Keratinocyte (primary cell): ENCODE results near the gene RFC1. TPM values are rescaled to one million over a fixed set of nuclear protein-coding genes. Genes with fewer than 3 reads are reported as not detected.

ENCODE experiments used
- DNase-seq: peaks from one replicate; pipeline ENCODE4 v3.0.0-alpha.2; 2011; ENCODE audit warnings: low read depth, missing footprints, low spot score
- FAIRE-seq: peaks from 2 replicates; lab custom pipeline; 2011; peaks lifted over from hg19 to GRCh38; lab: Jason Lieb, UNC
- H2AFZ ChIP-seq: 2 replicates; pipeline ENCODE4 v1.6.0; 2012; ENCODE audit warnings: low read length, control low read depth, inconsistent platforms; ENCODE audit not compliant: control insufficient read depth
- H3K27ac ChIP-seq: 2 replicates; pipeline ENCODE4 v1.5.1; 2011; ENCODE audit warnings: low read length; ENCODE audit not compliant: control insufficient read depth, insufficient read depth
- H3K27me3 ChIP-seq: 3 replicates; pipeline ENCODE4 v1.6.0; 2011; ENCODE audit warnings: low read length; ENCODE audit not compliant: control insufficient read depth, insufficient read depth; ENCODE audit errors: extremely low read depth
- H3K36me3 ChIP-seq, 2 experiments: 2 replicates in 1 of 2; 3 replicates in 1 of 2; pipeline ENCODE4 v1.5.1; 2011; ENCODE audit warnings: low read length in 2 of 2, mild to moderate bottlenecking in 1 of 2; ENCODE audit not compliant: control insufficient read depth in 2 of 2, insufficient read depth in 2 of 2; ENCODE audit errors: extremely low read depth in 1 of 2
- H3K4me1 ChIP-seq: 3 replicates; pipeline ENCODE4 v1.5.1; 2011; ENCODE audit warnings: low read length; ENCODE audit not compliant: control insufficient read depth, insufficient read depth; ENCODE audit errors: extremely low read depth
- H3K4me2 ChIP-seq: 3 replicates; pipeline ENCODE4 v1.6.0; 2011; ENCODE audit warnings: low read depth, low read length; ENCODE audit not compliant: control insufficient read depth, insufficient read depth; ENCODE audit errors: extremely low read depth
- H3K4me3 ChIP-seq, 3 experiments: fragments of 200-600 bp in 1 of 3; sonication (generic) in 1 of 3; 2 replicates in 2 of 3; 3 replicates in 1 of 3; pipeline ENCODE4 v1.5.1; 2011 to 2016; ENCODE audit warnings: low read length in 3 of 3, mild to moderate bottlenecking in 3 of 3, control low read depth in 2 of 3, inconsistent platforms in 1 of 3, low read depth in 1 of 3, mixed read lengths in 1 of 3, mixed run types in 1 of 3, moderate library complexity in 1 of 3; ENCODE audit not compliant: control insufficient read depth in 2 of 3, insufficient read depth in 2 of 3; ENCODE audit errors: extremely low read depth in 1 of 3
- H3K79me2 ChIP-seq: 2 replicates; pipeline ENCODE4 v1.6.0; 2012; ENCODE audit warnings: low read length; ENCODE audit not compliant: control insufficient read depth, insufficient read depth
- H3K9ac ChIP-seq: 3 replicates; pipeline ENCODE4 v1.6.0; 2011; ENCODE audit warnings: low read length; ENCODE audit not compliant: control insufficient read depth, insufficient read depth; ENCODE audit errors: extremely low read depth
- H3K9me1 ChIP-seq: 3 replicates; pipeline ENCODE4 v1.6.0; 2011; ENCODE audit warnings: low read length; ENCODE audit not compliant: control insufficient read depth, insufficient read depth; ENCODE audit errors: extremely low read depth
- H3K9me3 ChIP-seq: 2 replicates; pipeline ENCODE4 v1.5.1; 2012; ENCODE audit warnings: low read depth, low read length; ENCODE audit not compliant: control insufficient read depth
- H4K20me1 ChIP-seq: 3 replicates; pipeline ENCODE4 v1.6.0; 2011; ENCODE audit warnings: low read length; ENCODE audit not compliant: control insufficient read depth, insufficient read depth; ENCODE audit errors: extremely low read depth
- EZH2 ChIP-seq: IDR thresholded peaks from one replicate; pipeline ENCODE4 v1.6.1; 2012; ENCODE audit warnings: inconsistent platforms, mild to moderate bottlenecking, low read length, moderate library complexity
- dilution Hi-C: fragments of 300-500 bp; cut with MboI; formaldehyde crosslinking; loops from one replicate; pipeline ENCODE4 v1.7.0; 2020; ENCODE audit warnings: low sequenced_read_pairs; ENCODE audit not compliant: extremely low pct_ligation_motif_present
- polyA plus RNA-seq, 5 experiments: library from polyadenylated mRNA; depleted of rRNA in 3 of 5; stranded (reverse) in 3 of 5; stranded (forward) in 1 of 5; unstranded in 1 of 5; fragments of >200 nt; gene quantifications; 1 replicate in 1 of 5; 2 replicates in 3 of 5; 3 replicates in 1 of 5; pipeline versions ENCODE4 v1.2.1 to v1.2.3, GENCODE V29; 2011 to 2012; ENCODE audit warnings: missing spikeins in 2 of 5, low read depth in 1 of 5, low replicate concordance in 1 of 5
- TF ChIP-seq, protein P1 (sequence below), 3 experiments: IDR thresholded peaks in 1 of 3; conservative IDR thresholded peaks in 1 of 3; optimal IDR thresholded peaks in 1 of 3; 2 replicates in 2 of 3; 3 replicates in 1 of 3; pipeline versions ENCODE3 to v1.5.1; 2011; ENCODE audit warnings: low read length in 3 of 3, mild to moderate bottlenecking in 3 of 3, moderate library complexity in 2 of 3, control low read depth in 1 of 3, inconsistent platforms in 1 of 3; ENCODE audit not compliant: insufficient read depth in 2 of 3; ENCODE audit errors: extremely low read depth in 1 of 3

Gene RFC1
- polyA plus RNA-seq, 1 donor (not counting 4 experiments of a cell fraction or from before 2014, with no cell fraction given), result 17.4 TPM

DNA sequence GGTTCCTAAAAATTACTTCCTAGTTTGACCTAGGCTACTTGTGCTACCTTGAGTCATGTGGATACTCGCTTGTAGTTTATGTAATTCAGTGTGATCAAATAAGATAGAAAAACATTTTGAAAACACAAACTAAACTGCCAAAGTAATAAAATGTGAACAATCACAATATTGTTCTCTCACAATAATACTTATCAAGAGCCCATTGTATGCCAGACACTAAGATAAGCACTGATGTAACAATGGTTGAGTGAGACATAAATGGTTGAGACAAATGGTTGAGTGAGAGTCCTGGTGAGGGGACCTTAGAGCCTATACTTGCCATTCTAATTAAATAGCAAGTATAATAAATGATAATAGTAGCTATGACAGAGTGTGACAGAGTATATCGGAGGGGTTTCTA, 41.7 kb downstream of the RFC1 start:
- Histone ChIP-seq H3K79me2 (peaks cover 6% of the 10 kb centered on the region), H3K27me3 (no peaks in the 10 kb centered on the region), H3K4me3 (no peak overlapping the region), H4K20me1 (no peaks in the 10 kb centered on the region), H3K9ac (no peak overlapping the region), H3K4me2 (no peak overlapping the region), H3K4me1 (peaks cover 17% of the 10 kb centered on the region), H3K9me1 (no peaks in the 10 kb centered on the region), H3K36me3 (peaks cover 1 to 3% of the 10 kb centered on the region in 2 experiments), H3K27ac (no peak overlapping the region), H3K9me3 (no peaks in the 10 kb centered on the region), H2AFZ (no peak overlapping the region)
- dilution Hi-C loops, result no loop called here
- TF ChIP-seq EZH2, result no peak
- TF ChIP-seq, protein P1, sequence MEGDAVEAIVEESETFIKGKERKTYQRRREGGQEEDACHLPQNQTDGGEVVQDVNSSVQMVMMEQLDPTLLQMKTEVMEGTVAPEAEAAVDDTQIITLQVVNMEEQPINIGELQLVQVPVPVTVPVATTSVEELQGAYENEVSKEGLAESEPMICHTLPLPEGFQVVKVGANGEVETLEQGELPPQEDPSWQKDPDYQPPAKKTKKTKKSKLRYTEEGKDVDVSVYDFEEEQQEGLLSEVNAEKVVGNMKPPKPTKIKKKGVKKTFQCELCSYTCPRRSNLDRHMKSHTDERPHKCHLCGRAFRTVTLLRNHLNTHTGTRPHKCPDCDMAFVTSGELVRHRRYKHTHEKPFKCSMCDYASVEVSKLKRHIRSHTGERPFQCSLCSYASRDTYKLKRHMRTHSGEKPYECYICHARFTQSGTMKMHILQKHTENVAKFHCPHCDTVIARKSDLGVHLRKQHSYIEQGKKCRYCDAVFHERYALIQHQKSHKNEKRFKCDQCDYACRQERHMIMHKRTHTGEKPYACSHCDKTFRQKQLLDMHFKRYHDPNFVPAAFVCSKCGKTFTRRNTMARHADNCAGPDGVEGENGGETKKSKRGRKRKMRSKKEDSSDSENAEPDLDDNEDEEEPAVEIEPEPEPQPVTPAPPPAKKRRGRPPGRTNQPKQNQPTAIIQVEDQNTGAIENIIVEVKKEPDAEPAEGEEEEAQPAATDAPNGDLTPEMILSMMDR (optimal IDR thresholded peaks at IDR 0.05 in 1 of 3, IDR thresholded peaks at IDR 0.05 in 1 of 3, conservative IDR thresholded peaks at IDR 0.05 in 1 of 3; ENCODE audit: extremely low read depth in 1 of 3, insufficient read depth in 2 of 3, low read length in 3 of 3), result no peak
- FAIRE-seq (no peak), DNase-seq (no peak)

DNA sequence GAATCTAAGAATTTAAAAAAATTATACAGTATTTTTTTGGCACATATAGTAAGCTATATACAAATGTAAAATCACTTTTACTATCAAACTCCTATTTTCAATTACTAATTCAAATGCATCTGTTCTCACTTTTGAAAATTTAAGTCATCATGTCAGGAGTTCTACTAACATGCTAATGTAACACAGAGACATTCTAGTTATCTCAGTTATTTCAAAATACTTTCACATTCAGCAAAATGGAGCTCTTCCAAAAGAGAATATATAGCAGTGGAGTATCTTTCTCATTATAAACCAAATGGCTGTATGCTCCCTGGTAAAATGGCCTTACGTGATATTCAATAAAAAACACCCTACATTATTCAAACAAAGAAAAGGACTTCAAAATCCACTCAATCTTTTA, 42.3 kb downstream of the RFC1 start:
- FAIRE-seq (no peak), DNase-seq (no peak)
- Histone ChIP-seq H3K9ac (no peak overlapping the region), H3K4me3 (no peak overlapping the region), H3K9me3 (no peaks in the 10 kb centered on the region), H3K36me3 (peaks cover 1 to 3% of the 10 kb centered on the region in 2 experiments), H3K79me2 (peaks cover 2% of the 10 kb centered on the region), H3K9me1 (no peaks in the 10 kb centered on the region), H3K4me2 (no peak overlapping the region), H3K4me1 (peaks cover 23% of the 10 kb centered on the region), H2AFZ (no peak overlapping the region), H3K27ac (no peak overlapping the region), H4K20me1 (no peaks in the 10 kb centered on the region), H3K27me3 (no peaks in the 10 kb centered on the region)
- dilution Hi-C loops, result no loop called here
- TF ChIP-seq, protein P1 (optimal IDR thresholded peaks at IDR 0.05 in 1 of 3, IDR thresholded peaks at IDR 0.05 in 1 of 3, conservative IDR thresholded peaks at IDR 0.05 in 1 of 3; ENCODE audit: extremely low read depth in 1 of 3, insufficient read depth in 2 of 3, low read length in 3 of 3), result no peak
- no peak for TF ChIP-seq EZH2
